ENCODE results near the gene DNAH10.

DNAH10 gene

GRCh38 chr12:123898673-123899072 is 136.6 kb downstream of the DNAH10 start:
- ATAC-seq (ENCODE audit: low read depth) (no peak), DNase-seq (ENCODE audit: low spot score) (peak; percentile 41)
- Histone ChIP-seq H3K27me3 (ENCODE audit: insufficient read depth, poor library complexity, severe bottlenecking) (no peaks in the 10 kb centered on the region), H3K9me3 (ENCODE audit: severe bottlenecking) (no peaks in the 10 kb centered on the region), H3K4me3 (ENCODE audit: severe bottlenecking) (no peak overlapping the region), H3K27ac (ENCODE audit: poor library complexity, severe bottlenecking) (no peak overlapping the region), H3K36me3 (ENCODE audit: low read depth) (no peaks in the 10 kb centered on the region), H3K4me1 (ENCODE audit: insufficient read depth, poor library complexity, severe bottlenecking) (no peaks in the 10 kb centered on the region)
- TF ChIP-seq, protein P1, sequence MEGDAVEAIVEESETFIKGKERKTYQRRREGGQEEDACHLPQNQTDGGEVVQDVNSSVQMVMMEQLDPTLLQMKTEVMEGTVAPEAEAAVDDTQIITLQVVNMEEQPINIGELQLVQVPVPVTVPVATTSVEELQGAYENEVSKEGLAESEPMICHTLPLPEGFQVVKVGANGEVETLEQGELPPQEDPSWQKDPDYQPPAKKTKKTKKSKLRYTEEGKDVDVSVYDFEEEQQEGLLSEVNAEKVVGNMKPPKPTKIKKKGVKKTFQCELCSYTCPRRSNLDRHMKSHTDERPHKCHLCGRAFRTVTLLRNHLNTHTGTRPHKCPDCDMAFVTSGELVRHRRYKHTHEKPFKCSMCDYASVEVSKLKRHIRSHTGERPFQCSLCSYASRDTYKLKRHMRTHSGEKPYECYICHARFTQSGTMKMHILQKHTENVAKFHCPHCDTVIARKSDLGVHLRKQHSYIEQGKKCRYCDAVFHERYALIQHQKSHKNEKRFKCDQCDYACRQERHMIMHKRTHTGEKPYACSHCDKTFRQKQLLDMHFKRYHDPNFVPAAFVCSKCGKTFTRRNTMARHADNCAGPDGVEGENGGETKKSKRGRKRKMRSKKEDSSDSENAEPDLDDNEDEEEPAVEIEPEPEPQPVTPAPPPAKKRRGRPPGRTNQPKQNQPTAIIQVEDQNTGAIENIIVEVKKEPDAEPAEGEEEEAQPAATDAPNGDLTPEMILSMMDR (IDR thresholded peaks at IDR 0.05; ENCODE audit: poor library complexity, severe bottlenecking) = no peak

GRCh38 chr12:123899368-123899767 is 137.3 kb downstream of the DNAH10 start:
- Histone ChIP-seq H3K27ac (ENCODE audit: poor library complexity, severe bottlenecking) (no peak overlapping the region), H3K36me3 (ENCODE audit: low read depth) (no peaks in the 10 kb centered on the region), H3K4me3 (ENCODE audit: severe bottlenecking) (no peak overlapping the region), H3K9me3 (ENCODE audit: severe bottlenecking) (no peaks in the 10 kb centered on the region), H3K27me3 (ENCODE audit: insufficient read depth, poor library complexity, severe bottlenecking) (no peaks in the 10 kb centered on the region), H3K4me1 (ENCODE audit: insufficient read depth, poor library complexity, severe bottlenecking) (no peaks in the 10 kb centered on the region)
- no peak for ATAC-seq (ENCODE audit: low read depth)
- TF ChIP-seq, protein P1 (IDR thresholded peaks at IDR 0.05; ENCODE audit: poor library complexity, severe bottlenecking) = no peak
- DNase-seq (ENCODE audit: low spot score) = peak; percentile 10

DNA sequence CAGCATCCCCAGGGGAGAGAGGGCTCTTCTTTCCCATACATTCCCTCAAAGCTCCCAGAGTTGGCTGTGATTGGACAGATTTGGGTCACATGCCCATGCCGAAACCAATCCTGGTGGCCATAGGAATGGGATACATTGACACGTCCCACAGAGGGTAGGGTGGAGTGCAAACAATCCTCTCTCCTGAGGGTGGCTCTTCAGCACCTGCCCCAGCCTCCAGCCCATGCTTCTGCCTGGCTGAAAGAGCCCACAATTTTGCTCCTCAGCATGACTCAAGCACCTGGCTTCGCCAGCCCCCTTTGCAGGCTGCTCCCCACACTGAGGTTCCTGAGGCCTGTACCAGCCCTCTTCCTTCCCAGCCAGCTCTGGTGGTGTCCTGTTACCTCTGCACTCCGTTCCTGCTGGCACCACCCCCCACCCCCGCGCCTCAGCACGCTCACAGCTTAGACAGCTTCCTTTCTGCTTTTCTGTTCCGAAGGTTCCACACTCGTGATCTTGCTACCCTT is 138.8 kb downstream of the DNAH10 start:
- H3K4me3 ChIP-seq (ENCODE audit: severe bottlenecking) = no peak overlapping the region
- TF ChIP-seq, protein P1 (IDR thresholded peaks at IDR 0.05; ENCODE audit: poor library complexity, severe bottlenecking) = no peak
- peak; percentile 55 for DNase-seq (ENCODE audit: low spot score)
- H3K9me3 ChIP-seq (ENCODE audit: severe bottlenecking) = no peaks in the 10 kb centered on the region
- H3K27me3 ChIP-seq (ENCODE audit: insufficient read depth, poor library complexity, severe bottlenecking) = no peaks in the 10 kb centered on the region
- H3K36me3 ChIP-seq (ENCODE audit: low read depth) = no peaks in the 10 kb centered on the region
- H3K4me1 ChIP-seq (ENCODE audit: insufficient read depth, poor library complexity, severe bottlenecking) = no peaks in the 10 kb centered on the region
- ATAC-seq (ENCODE audit: low read depth) = peak; percentile 59; the same call in 2 of the 3 replicates
- H3K27ac ChIP-seq (ENCODE audit: poor library complexity, severe bottlenecking) = no peak overlapping the region

DNA sequence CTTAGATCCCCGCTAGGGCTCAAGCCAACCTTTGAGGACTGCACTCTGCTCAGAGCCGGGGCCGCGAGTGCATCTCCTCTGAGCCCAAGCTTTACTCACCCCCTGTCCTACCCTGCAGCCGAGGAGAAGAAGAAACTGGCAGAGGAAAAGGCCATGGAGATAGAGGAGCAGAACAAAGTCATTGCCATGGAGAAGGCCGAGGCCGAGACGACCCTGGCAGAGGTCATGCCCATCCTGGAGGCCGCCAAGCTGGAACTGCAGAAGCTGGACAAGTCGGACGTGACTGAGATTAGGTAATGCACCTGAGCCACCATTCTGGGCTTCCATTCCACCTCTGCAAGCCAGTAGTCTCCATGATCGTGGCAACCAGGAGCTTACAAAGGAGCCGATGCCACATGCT is 140.7 kb downstream of the DNAH10 start:
- DNase-seq (ENCODE audit: low spot score) (peak; percentile 34), ATAC-seq (ENCODE audit: low read depth) (no peak)
- Histone ChIP-seq H3K27me3 (ENCODE audit: insufficient read depth, poor library complexity, severe bottlenecking) (no peaks in the 10 kb centered on the region), H3K4me1 (ENCODE audit: insufficient read depth, poor library complexity, severe bottlenecking) (no peaks in the 10 kb centered on the region), H3K4me3 (ENCODE audit: severe bottlenecking) (no peak overlapping the region), H3K9me3 (ENCODE audit: severe bottlenecking) (no peaks in the 10 kb centered on the region), H3K27ac (ENCODE audit: poor library complexity, severe bottlenecking) (no peak overlapping the region), H3K36me3 (ENCODE audit: low read depth) (no peaks in the 10 kb centered on the region)
- TF ChIP-seq, protein P1 (IDR thresholded peaks at IDR 0.05; ENCODE audit: poor library complexity, severe bottlenecking) = no peak

GRCh38 chr12:123903301-123904065 is 141.4 kb downstream of the DNAH10 start:
- TF ChIP-seq, protein P1 (IDR thresholded peaks at IDR 0.05; ENCODE audit: poor library complexity, severe bottlenecking) = no peak
- no peak for ATAC-seq (ENCODE audit: low read depth)

More at GRCh38 chr12:123903301-123904065, 141.4 kb downstream of the DNAH10 start:
- Histone ChIP-seq H3K27ac (ENCODE audit: poor library complexity, severe bottlenecking) (no peak overlapping the region), H3K27me3 (ENCODE audit: insufficient read depth, poor library complexity, severe bottlenecking) (no peaks in the 10 kb centered on the region), H3K4me3 (ENCODE audit: severe bottlenecking) (no peak overlapping the region), H3K9me3 (ENCODE audit: severe bottlenecking) (no peaks in the 10 kb centered on the region), H3K4me1 (ENCODE audit: insufficient read depth, poor library complexity, severe bottlenecking) (no peaks in the 10 kb centered on the region), H3K36me3 (ENCODE audit: low read depth) (no peaks in the 10 kb centered on the region)
- DNase-seq (ENCODE audit: low spot score) = peak; percentile 44
